CD4-positive, alpha-beta T cell treated with Interleukin-15 for 1 hour (primary cell): ENCODE data around the gene GPBP1L1.
"Not testable (repeated sequence)": the region's sequence is repeated elsewhere in the genome, so short reads cannot be mapped to it uniquely, and the experiment has no call there.

Experiments
- DNase-seq: peaks from one replicate; pipeline ENCODE4 v3.0.0-alpha.2; 2020

The GPBP1L1 gene, protein sequence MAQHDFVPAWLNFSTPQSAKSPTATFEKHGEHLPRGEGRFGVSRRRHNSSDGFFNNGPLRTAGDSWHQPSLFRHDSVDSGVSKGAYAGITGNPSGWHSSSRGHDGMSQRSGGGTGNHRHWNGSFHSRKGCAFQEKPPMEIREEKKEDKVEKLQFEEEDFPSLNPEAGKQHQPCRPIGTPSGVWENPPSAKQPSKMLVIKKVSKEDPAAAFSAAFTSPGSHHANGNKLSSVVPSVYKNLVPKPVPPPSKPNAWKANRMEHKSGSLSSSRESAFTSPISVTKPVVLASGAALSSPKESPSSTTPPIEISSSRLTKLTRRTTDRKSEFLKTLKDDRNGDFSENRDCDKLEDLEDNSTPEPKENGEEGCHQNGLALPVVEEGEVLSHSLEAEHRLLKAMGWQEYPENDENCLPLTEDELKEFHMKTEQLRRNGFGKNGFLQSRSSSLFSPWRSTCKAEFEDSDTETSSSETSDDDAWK

DNA sequence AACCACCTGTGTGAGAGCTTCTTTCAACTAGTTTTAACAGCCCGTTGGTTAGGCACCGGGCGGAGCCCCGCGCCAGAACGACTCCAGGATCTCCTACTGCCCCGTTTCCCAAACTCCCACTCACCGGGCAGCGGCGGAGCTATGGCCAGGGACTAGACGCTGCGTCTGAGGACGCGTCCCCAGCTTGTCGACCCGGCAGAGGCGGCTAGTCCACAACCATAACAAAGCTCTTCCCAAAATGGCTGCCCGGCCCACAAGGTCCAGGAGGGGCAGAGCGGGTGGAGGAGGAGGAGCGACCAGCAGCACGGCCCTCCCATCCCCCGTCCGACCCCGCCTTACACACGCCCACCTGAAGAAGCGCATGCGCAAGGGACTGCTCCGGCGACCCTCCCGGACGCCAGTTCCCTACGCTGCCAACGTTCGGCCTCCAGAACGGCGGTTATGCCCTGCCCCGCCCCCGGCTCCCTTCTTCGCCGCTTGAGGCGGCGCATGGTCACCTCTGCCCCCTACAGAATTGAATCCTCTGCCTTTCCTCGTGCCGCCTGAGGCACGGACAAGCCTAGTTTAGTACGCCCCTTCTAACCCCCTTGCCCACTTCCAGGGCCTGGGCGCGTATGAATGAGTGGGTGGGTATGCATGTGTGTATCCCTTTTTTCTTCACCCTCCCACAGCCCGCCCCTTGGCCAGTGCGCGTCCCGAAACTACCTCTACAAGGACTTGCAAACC is at the start of gene GPBP1L1:
Gene GPBP1L1, minus strand, starts transcription at position 246 of the 726 bp plus-strand sequence. CDS start 27,446 bp downstream, outside the sequence.
- peak; percentile 97 for DNase-seq

DNA sequence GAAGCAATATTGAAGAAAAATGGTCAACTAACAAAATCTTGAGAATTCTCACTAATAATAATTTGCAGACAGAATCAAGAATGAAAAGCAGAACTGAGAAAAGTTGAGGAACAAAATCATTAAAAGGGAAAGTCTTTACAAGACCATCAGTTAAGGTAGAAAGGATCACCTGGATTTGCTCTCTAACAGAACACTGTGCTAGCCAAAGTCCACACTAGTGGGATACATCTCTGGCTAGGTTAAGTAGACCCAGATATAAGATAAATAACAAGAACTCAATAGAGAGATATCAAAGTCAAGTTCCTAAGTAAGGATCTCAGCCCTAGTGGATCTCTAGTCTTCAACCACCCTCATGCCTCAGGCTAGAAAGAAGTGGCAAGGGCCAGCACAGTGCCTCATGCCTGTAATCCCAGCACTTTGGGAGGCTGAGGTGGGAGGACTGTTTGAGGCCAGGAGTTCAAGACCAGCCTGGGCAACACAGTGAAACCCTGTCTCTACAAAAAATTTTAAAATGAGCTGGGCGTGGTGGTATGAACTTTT is 44.5 kb upstream of the GPBP1L1 start:
- no peak for DNase-seq

DNA sequence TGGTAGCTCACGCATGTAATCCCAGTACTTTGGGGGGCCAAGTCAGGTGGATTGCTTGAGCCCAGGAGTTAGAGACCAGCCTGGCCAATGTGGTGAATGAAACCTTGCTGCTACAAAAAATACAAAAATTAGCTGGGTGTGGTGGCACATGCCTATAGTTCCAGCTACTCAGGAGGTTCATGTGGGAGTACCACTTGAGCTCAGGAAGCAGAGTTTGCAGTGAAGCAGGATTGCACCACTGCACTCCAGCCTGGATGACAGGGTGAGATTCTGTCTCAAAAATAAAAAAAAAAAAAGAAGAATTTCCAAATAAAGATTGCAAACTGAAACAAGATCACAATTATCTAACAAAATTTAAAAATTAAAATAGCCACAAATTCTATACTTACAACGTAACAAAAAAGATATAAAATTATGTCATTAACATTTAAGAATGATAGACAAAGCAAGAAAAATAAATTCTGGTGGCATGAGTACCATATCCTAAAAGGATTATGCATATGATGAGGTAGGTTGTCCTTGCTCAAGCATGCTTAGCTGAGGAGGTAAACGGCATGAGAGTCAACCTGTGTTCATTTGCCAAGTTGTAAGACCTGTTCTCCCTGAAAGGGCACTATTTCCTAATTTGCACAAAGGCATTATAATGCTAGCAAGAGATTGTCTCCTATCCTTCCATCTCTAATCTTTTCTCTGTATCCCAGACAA is 43.9 kb upstream of the GPBP1L1 start:
- no peak for DNase-seq

DNA sequence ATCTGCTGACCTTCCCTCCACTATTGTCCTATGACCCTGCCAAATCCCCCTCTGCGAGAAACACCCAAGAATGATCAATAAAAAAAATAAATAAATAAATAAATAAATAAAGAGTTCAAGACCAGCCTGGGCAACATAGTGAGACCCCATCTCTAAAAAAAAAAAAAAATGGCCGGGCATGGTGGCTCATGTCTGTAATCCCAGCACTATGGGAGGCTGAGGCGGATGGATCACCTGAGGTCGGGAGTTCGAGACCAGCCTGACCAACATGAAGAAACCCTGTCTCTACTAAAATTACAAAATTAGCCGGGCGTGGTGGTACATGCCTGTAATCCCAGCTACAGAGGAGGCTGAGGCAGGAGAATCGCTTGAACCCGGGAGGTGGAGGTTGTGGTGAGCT is 39.7 kb upstream of the GPBP1L1 start:
- DNase-seq, result not testable (repeated sequence)

DNA sequence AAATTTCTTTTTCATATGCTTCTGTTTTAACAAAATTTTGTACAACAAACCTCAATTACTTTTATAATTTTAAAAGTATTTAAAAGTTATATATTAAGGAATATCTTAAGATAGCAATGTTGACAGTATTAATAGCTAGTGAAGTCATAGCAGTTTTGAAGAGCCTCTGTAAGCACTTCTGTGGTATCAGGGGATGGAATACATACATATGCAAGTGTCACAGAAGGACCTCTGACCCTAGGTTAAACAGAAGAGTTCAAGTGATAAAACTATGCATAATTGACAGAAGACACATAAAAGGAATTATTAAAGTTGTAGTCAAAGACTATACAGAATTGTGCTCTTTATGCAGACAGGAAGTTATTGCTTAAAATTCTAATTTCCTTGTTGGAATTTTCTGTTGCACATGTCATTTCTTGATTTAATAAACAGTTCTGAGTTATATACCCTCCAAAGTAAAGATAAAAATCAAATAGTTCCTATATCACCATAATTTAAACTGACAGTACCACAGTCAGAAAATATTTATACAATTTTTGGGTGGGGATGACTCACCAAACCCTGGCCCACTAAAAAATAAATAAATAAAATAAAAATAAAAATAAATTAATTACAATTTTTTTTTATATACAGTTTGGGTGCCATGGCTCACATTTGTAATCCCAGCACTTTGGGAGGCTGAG is 37.1 kb upstream of the GPBP1L1 start:
- DNase-seq, result no peak

DNA sequence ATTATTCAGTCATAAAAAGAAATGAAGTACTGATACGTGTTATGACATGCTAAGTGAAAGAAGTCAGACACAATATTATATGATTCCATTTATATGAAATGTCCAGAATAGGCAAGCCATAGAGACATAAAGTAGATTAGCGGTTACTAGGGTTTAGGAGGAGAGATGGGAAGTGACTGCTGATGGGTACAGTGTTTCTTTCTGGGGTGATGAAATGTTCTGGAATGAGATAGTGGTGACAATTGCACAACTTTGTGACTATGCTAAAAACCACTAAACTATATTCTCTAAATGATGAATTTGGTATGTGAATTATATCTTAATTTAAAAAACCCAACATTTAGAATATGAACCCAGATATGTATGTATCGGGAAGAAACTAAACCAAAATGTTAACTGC is 36.5 kb upstream of the GPBP1L1 start:
- no peak for DNase-seq

DNA sequence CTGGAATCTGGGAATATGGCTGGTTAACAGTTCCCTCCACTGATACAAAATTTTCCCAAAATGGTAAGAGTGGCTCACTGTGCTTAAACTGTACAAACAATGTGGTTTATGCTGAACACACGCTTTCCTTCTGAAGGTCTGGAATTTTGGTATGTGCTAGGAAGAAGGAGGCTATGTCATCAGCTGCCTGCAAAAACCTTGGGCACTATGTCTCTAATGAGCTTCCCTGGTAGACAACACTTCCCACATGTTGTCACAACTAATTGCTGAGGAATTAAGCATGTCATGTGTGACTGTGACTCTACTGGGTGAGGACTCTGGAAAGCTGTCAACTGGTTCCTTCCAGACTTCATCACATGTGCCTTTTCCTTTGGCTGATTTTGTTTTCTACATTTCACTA is 34.9 kb upstream of the GPBP1L1 start:
- no peak for DNase-seq

DNA sequence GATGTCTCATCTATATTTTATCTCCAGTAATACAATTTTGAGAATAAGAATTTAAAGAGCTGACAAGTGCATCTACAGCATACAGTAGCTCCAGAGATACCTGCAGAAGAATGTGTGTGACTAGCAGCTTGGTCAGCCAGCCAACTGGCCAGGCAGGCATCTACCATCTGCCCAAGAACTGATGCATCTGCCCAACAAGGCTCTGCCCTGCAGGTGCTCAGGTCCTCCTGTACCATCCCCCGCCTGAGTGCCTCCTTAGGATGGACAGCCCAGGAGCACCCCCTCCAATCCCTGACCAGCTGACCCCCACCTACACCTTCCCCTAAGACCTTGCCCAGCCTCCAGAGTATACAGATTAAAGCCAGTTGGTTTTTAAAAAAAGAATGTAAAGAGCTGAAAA is 32.0 kb upstream of the GPBP1L1 start:
- no peak for DNase-seq

DNA sequence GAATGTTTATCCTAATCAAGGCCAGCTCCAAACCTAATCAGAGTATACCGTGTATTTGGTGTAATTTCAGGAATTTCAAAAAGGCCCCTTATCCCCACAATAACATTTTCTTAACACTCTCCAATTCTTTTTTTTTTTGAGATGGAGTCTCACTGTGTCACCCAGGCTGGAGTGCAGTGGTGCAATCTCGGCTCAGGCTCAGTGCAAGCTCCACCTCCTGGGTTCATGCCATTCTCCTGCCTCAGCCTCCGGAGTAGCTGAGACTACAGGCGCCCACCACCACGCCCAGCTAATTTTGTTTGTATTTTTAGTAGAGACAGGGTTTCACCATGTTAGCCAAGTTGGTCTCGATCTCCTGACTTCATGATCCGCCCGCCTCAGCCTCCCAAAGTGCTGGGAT is 31.1 kb upstream of the GPBP1L1 start:
- DNase-seq, result not testable (repeated sequence)

DNA sequence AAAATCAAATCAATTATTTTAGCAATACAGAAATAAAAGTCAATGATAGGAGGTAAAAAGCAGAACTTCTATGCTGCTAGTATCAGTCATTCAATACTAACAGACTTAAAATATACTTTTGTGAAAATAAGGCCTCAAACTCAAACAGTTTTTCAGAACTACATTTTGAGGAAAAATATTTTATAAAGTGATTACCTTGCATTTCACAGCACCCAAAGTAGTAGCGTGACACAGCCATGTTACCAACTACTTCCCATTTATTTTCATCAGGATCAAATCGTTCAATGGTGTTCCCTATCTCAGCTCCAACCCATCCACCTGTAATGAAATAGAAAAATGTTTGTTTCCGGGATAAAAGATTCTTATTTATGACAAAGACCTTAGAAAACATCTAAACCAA is 30.4 kb upstream of the GPBP1L1 start:
- DNase-seq, result no peak

DNA sequence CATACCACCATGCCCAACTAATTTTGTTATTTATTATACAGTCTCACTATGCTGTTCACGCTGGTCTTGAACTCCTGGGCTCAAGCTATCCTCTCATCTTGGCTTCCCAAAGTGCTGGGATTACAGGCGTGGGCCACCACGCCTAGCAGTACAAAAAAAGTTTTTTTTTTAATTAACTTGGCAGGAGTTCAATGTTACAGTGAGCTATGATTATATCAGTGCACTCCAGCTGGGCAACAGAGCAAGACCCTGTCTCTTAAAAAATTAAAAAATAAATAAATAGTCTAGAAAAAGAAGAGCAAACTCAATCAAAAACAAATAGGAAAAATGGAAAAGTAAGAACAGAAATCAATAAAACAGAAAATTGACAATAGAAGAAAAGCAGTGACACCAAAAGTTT is 27.4 kb upstream of the GPBP1L1 start:
- no peak for DNase-seq

DNA sequence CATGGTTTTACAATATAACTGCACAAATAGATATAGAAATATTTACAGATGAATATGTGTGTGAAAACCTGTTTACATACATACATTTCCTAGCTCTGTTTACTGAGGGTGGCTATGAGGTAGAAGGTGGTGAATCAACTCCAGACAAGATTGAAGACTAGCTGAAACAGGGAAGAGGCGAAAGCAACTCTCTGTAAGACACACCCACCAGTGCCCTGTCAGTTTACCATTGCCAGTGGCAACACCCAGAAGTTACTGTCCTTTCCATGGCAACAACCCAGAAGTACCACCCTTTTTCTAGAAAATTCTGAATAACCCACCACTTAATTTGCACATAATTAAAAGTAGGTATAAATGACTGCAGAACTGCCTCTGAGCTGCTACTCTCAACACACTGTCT is 18.3 kb upstream of the GPBP1L1 start:
- no peak for DNase-seq

DNA sequence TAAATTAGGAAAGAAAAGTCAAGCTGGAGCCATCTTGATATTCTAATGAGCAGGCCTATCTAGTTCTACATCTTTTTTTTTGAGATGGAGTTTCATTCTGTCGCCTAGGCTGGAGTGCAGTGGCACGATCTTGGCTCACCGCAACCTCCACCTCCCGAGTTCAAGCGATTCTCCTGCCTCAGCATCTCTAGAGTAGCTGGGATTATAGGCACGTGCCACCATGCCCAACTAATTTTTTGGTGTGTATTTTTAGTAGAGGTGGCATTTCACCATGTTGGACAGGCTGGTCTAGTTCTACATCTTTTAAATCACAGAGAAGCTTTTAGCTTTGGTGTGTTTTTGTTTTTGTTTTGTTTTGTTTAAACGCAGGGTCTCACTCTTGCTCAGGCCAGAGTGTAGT is 8.5 kb upstream of the GPBP1L1 start:
- DNase-seq, result no peak

DNA sequence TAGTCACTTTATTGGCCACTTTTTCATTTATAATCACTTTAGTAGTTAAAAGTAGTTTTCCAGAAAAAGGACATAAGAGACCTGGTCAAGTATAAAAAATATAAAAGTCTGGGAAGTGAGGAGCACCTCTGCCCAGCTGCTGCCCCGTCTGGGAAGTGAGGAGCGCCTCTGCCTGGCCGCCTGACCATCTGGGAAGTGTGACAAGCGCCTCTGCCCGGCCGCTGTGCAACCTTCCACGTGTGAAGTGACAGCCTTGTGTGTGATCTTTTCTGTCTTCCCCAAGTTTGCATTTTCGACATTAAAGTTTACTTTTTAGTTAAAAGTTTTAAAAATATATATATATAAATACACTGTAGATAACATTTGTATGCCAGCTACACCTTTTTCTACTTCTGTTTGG is 7.5 kb upstream of the GPBP1L1 start:
- not testable (repeated sequence) for DNase-seq

DNA sequence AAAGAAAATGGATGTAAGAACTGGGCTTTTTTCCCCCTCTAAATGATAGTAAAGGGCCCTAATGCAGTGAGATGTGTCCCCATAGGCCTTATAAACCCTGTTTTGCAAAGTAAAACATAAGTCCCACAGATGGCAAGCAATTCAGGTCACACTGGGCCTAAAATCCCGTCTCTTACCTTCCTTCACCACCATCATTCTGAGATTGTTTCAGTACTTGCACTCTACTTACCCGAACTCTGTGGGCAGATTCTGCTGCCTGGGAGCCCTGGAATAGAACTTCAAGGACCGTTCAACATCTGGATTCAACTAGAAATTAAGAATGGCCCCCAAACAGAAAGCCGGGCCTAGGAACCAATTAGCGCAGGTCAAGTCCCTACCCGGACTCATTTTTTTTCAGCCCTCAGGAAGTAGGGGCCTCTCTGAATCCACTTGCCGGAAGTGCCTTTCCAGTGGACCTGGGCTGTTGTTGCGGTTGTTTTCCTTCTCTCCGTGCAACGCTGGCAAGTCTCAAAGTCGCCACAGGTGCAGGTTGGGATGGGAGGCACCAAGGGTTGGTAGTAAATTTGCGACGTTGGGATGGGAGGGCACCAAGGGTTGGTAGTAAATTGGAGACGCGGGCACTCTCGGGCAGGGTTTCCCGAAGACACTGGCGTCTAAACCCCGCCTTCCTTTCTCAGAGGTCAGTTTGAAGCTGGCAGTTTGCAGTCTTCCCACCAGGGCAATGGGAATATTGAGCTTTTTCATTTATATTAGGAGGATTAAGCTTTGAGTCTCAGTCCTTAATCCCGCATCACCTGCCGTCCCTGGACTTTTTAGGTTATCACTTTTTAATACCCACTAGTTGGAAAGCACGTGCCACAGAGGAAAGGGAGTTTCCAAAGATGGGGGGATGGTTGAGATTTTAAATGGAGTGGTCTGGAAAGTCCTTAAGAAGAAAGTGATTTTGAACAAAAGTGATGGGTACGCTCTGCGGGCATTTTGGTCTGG is 1.7 kb upstream of the GPBP1L1 start, which contains the start of gene TMEM69:
Gene TMEM69, plus strand, starts transcription at position 428 of the 987 bp plus-strand sequence. CDS start 2,888 bp downstream, outside the sequence.
- peak; percentile 82 for DNase-seq

DNA sequence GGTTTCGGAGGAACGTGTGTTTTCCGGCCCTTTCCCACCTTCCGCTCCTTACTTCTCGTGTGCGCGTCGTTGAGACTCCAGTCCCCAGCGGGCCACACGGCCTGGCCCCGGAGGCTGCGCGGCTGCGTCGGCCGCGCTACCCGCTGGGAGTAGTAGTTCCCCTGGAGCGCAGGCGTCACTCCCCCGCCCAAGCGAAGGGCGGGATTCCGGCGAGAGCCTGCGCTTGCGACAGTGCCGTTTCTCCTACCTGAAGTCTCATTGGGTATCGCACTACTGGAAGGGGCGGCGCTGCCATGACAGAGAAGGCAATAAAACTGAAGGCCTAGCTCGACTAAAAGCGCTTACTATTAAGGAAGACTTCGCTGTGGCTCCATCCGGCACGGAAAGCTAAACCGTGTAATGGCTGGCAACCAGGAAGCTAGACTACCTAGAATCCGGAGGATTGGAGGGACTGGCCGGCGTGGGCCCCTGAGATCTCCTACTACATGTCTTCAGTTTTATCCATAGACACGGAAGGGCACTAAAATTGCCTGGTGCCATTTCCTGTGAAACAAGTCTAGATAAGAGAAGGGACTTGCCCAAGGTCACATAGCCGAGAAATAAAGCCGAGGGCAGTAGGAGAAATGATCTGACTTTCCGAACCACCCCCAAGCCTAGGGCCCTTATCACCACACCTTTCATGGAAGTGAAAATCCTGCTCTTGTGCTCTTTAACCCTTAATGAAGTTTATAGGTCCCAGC is 851 bp upstream of the GPBP1L1 start:
- DNase-seq, result peak; percentile 99

DNA sequence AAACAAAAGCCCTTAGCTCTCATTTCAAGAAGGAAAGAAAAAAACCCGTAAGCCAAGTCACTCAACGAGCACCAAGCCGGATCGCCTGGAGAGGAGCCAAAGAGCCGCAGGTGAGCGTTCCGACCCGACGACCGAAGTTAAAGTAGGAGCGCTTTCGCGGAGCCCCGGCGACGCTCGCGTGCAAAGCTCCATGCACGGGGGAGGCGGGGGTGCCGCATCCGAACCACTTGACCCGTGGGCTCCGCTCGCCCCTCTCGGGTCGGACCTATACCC is 382 bp downstream of the GPBP1L1 start:
- DNase-seq, result peak; percentile 56

DNA sequence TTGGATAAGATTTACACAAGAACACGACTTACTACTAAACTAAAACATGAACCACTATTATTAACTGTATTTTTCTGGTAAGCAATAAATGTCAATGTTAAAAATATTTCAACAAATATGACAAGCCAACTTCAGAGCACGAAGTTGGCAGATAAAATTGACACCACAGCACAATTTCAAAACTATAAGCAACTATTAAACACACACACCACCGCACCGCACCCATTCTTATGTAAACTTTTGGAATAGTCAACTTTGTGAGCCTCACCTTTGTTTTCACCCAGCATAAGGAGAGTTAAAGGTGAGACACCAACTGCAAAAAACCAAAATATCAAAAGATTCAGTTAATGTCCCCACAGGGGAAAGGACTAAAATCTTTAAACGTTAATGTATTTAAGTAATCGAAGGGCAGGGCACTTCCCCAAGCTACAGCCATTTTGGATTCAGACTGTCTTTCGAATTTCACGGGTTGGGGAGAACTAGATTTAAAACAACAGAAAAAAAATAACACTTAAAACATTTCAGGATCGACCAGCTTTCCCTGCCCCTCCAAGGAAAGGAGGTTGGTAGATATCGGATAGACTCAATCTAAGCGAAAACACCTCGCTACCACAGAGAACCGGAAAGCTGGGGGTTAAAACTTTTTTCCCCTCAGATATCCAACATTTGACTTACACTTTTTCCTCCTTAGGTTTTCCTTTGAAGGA is 872 bp downstream of the GPBP1L1 start:
- DNase-seq, result no peak

DNA sequence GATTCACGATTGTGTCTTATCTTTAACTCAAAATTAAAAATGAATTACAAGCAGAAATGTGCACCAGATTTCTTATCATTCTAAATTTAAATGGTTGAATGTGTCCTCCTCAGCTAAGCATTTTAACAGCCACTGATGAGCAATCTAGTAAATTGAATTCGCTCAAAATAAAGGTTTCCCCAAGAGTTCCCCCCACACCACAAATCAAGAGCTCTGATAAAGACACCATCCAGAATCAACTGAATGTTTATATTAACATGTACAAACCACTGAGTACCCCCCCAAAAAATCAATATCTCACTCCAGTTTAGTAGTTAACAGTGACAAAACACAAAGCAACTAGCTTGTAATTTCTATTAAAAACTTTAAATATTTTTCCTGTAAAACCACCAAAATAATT is 1.9 kb downstream of the GPBP1L1 start:
- no peak for DNase-seq

DNA sequence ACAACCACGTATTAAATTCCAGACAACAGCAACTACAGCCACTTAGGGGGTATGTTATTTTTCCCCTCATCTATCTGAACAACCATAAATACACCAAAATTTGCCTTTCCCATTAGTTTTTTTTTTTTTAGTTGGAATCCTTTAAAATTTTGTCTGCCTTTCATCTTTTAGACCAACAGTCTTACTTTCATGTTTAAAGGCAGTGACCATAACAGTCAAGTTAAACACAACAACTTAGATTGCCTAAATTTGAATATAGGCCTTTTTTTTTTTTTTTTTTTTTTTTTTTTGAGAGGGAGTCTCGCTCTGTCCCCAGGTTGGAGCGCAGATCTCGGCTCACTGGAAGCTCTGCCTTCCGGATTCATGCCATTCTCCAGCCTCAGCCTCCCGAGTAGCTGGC is 3.4 kb downstream of the GPBP1L1 start:
- DNase-seq, result no peak
